ENCODE data around the gene ZBTB37. TPM values are rescaled to one million over a fixed set of nuclear protein-coding genes. Genes with fewer than 3 reads are reported as not detected.

Gene ZBTB37
- total RNA-seq, 1 donor from 2014 or later, result 15.7 TPM

DNA sequence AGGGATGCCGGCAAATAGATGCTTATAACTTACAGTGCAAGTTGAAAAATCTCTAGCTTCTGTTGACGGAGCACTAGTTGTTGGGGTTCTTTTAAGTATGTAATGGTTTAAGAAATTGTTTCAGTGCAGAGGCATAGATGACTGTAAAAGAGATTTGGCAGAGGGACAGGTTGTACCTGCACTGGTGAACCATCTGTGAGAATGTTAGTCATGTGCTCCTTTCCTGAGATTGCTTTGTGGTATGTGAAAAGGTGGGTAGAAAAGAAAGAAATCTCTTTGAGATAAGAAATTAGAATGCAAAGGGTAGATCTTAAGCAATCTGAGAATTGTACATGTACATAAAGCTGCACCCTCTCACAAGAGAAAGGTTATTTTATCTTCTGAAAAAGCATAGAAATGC lies 19.4 kb downstream of the ZBTB37 start:
- H3K4me1 Mint-ChIP-seq, result peaks cover 7% of the 10 kb centered on the region
- H3K27me3 Mint-ChIP-seq (ENCODE audit: low read depth), result no peaks in the 10 kb centered on the region
- H3K9me3 Mint-ChIP-seq, result no peaks in the 10 kb centered on the region
- no peak for TF ChIP-seq CTCF (conservative IDR thresholded peaks at IDR 0.05)
- no peak for DNase-seq (ENCODE audit: low read depth, low spot score)
- no peak overlapping the region for H3K27ac Mint-ChIP-seq (ENCODE audit: unreplicated experiment)
- peaks cover 8% of the 10 kb centered on the region for H3K36me3 Mint-ChIP-seq (ENCODE audit: low read depth)
- no peak overlapping the region for H3K4me3 Mint-ChIP-seq

DNA sequence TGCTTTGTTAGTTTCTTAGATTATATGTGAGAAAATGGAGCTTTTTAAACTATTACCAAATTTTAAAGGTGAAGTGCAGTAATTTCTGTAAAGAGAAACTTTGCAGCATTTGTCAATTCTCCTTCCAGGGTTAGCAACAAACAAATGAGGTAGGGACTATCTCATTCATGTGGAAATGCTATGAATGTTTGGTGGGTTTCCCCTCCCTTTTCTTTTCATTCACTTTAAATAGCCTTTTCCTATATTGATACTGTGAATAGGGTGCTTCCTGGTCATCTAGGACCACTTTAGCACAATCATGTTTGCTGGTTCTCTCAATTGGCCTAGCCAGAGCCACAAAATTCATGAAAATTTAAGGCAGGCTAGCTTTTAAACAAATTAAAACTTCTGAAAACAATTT lies 20.6 kb downstream of the ZBTB37 start:
- Mint-ChIP-seq H3K4me1 (peaks cover 7% of the 10 kb centered on the region), H3K9me3 (no peaks in the 10 kb centered on the region), H3K27me3 (ENCODE audit: low read depth) (no peaks in the 10 kb centered on the region), H3K27ac (ENCODE audit: unreplicated experiment) (no peak overlapping the region), H3K4me3 (no peak overlapping the region), H3K36me3 (ENCODE audit: low read depth) (peaks cover 8% of the 10 kb centered on the region)
- DNase-seq (ENCODE audit: low read depth, low spot score), result no peak
- no peak for TF ChIP-seq CTCF (conservative IDR thresholded peaks at IDR 0.05)

GRCh38 chr1:173889885-173890284 lies 21.7 kb downstream of the ZBTB37 start:
- Mint-ChIP-seq H3K27ac (ENCODE audit: unreplicated experiment) (no peak overlapping the region), H3K4me3 (no peak overlapping the region), H3K4me1 (peaks cover 7% of the 10 kb centered on the region), H3K9me3 (no peaks in the 10 kb centered on the region), H3K27me3 (ENCODE audit: low read depth) (no peaks in the 10 kb centered on the region), H3K36me3 (ENCODE audit: low read depth) (peaks cover 8% of the 10 kb centered on the region)
- no peak for DNase-seq (ENCODE audit: low read depth, low spot score)
- TF ChIP-seq CTCF (conservative IDR thresholded peaks at IDR 0.05), result no peak

GRCh38 chr1:173893611-173894010 lies 25.4 kb downstream of the ZBTB37 start:
- H3K27ac Mint-ChIP-seq (ENCODE audit: unreplicated experiment), result no peak overlapping the region
- no peak overlapping the region for H3K4me3 Mint-ChIP-seq
- H3K36me3 Mint-ChIP-seq (ENCODE audit: low read depth), result no peaks in the 10 kb centered on the region
- peaks cover 7% of the 10 kb centered on the region for H3K4me1 Mint-ChIP-seq
- DNase-seq (ENCODE audit: low read depth, low spot score), result no peak
- H3K27me3 Mint-ChIP-seq (ENCODE audit: low read depth), result no peaks in the 10 kb centered on the region
- no peak for TF ChIP-seq CTCF (conservative IDR thresholded peaks at IDR 0.05)
- H3K9me3 Mint-ChIP-seq, result no peaks in the 10 kb centered on the region

DNA sequence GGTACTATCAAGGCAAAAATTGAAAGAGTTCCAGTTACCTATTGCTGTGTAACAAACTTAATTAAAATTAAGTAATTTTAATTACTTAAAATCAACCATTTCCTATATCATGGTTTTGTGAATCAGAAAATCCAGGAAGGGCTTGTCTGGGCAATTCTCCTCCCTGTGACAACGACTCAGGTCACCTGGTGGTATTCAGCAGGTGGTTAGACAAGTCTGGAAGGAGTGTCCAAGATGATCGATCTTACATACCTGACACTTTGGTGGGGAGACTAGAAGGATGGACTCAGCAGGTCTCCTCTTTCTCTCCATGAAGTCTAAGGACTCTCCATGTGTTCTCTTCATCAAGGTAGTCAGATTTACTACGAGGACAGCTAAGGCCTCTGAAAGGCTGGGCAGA lies 26.0 kb downstream of the ZBTB37 start:
- H3K27me3 Mint-ChIP-seq (ENCODE audit: low read depth), result no peaks in the 10 kb centered on the region
- no peak for DNase-seq (ENCODE audit: low read depth, low spot score)
- H3K36me3 Mint-ChIP-seq (ENCODE audit: low read depth), result no peaks in the 10 kb centered on the region
- H3K27ac Mint-ChIP-seq (ENCODE audit: unreplicated experiment), result no peak overlapping the region
- H3K9me3 Mint-ChIP-seq, result no peaks in the 10 kb centered on the region
- no peak for TF ChIP-seq CTCF (conservative IDR thresholded peaks at IDR 0.05)
- H3K4me1 Mint-ChIP-seq, result peaks cover 2% of the 10 kb centered on the region
- H3K4me3 Mint-ChIP-seq, result no peak overlapping the region

- no peak for DNase-seq (ENCODE audit: low read depth, low spot score)
- Mint-ChIP-seq H3K9me3 (no peaks in the 10 kb centered on the region), H3K36me3 (ENCODE audit: low read depth) (no peaks in the 10 kb centered on the region), H3K27me3 (ENCODE audit: low read depth) (no peaks in the 10 kb centered on the region), H3K27ac (ENCODE audit: unreplicated experiment) (no peak overlapping the region), H3K4me1 (peaks cover 5% of the 10 kb centered on the region), H3K4me3 (no peak overlapping the region)
- TF ChIP-seq CTCF (conservative IDR thresholded peaks at IDR 0.05), result no peak
Measured at GRCh38 chr1:173900427-173900826, 32.2 kb downstream of the ZBTB37 start.

Measured in neural crest cell (in vitro differentiated cells).